Uterus (tissue), 4 donors: ENCODE measurements around the gene CDC42BPA. TPM values are rescaled to one million over a fixed set of nuclear protein-coding genes. Genes with fewer than 3 reads are reported as not detected.
"Not testable (repeated sequence)": the region's sequence is repeated elsewhere in the genome, so short reads cannot be mapped to it uniquely, and the experiment has no call there.

Experiments used
- DNase-seq, 2 donors: peaks; one replicate each; pipeline ENCODE4 v3.0.0-alpha.2; 2019 to 2020
- H3K27ac ChIP-seq, 2 donors: fragments of 200-600 bp; sonication (generic); 1 replicate in 1 of 2; 2 replicates in 1 of 2; pipeline ENCODE4 v1.5.1; 2016 to 2018
- H3K27me3 ChIP-seq, 2 donors: fragments of 200-600 bp; sonication (generic); one replicate each; pipeline ENCODE4 v1.5.1; 2018 to 2019; ENCODE audit warnings: control low read depth in 1 of 2
- H3K36me3 ChIP-seq, 2 donors: fragments of 200-600 bp; sonication (generic); one replicate each; pipeline ENCODE4 v1.5.1; 2019; ENCODE audit warnings: control low read depth in 1 of 2
- H3K4me1 ChIP-seq, 2 donors: fragments of 200-600 bp; sonication (generic); one replicate each; pipeline ENCODE4 v1.5.1; 2018 to 2019; ENCODE audit warnings: control low read depth in 1 of 2
- H3K4me3 ChIP-seq, 2 donors: fragments of 200-600 bp; sonication (generic); 1 replicate in 1 of 2; 2 replicates in 1 of 2; pipeline ENCODE4 v1.5.1; 2018 to 2019; ENCODE audit warnings: mild to moderate bottlenecking in 1 of 2
- H3K9me3 ChIP-seq, 2 donors: fragments of 200-600 bp; sonication (generic); one replicate each; pipeline ENCODE4 v1.5.1; 2019; ENCODE audit warnings: control low read depth in 1 of 2
- POLR2A ChIP-seq, 2 donors: fragments of 450-650 bp; IDR thresholded peaks; one replicate each; pipeline ENCODE4 v1.6.1; 2016; ENCODE audit warnings: antibody characterized with exemption in 2 of 2, mild to moderate bottlenecking in 1 of 2, moderate library complexity in 1 of 2
- intact Hi-C: fragments of 100-400 bp; cut with DNase I; formaldehyde crosslinking; loops from one replicate; pipeline ENCODE4 v1.15.1; 2023; ENCODE audit warnings: low total_unique reads
- total RNA-seq, 4 donors: library from RNA; depleted of rRNA in 3 of 4; stranded (reverse); fragments of >200 nt in 3 of 4; gene quantifications; one replicate each; pipeline versions ENCODE4 v1.1.0 to v1.2.4, GENCODE V29; 2014 to 2023
- TF ChIP-seq, protein P1 (sequence below), 4 experiments: fragments of 200-600 bp in 2 of 4; fragments of 450-650 bp in 2 of 4; sonication (generic) in 2 of 4; IDR thresholded peaks; one replicate each; pipeline ENCODE4 v1.5.1; 2016 to 2019; ENCODE audit warnings: antibody characterized with exemption in 4 of 4, mild to moderate bottlenecking in 2 of 4, moderate library complexity in 1 of 4
- donor health status: DM: yes; HTN: yes; CAD: no.

Gene CDC42BPA
- total RNA-seq, 4 donors from 2014 or later = 32.9 to 116 (median 55.2) TPM

- no peak overlapping the region for H3K4me3 ChIP-seq
- TF ChIP-seq, protein P1, sequence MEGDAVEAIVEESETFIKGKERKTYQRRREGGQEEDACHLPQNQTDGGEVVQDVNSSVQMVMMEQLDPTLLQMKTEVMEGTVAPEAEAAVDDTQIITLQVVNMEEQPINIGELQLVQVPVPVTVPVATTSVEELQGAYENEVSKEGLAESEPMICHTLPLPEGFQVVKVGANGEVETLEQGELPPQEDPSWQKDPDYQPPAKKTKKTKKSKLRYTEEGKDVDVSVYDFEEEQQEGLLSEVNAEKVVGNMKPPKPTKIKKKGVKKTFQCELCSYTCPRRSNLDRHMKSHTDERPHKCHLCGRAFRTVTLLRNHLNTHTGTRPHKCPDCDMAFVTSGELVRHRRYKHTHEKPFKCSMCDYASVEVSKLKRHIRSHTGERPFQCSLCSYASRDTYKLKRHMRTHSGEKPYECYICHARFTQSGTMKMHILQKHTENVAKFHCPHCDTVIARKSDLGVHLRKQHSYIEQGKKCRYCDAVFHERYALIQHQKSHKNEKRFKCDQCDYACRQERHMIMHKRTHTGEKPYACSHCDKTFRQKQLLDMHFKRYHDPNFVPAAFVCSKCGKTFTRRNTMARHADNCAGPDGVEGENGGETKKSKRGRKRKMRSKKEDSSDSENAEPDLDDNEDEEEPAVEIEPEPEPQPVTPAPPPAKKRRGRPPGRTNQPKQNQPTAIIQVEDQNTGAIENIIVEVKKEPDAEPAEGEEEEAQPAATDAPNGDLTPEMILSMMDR (IDR thresholded peaks at IDR 0.05) = no peak
- TF ChIP-seq POLR2A (IDR thresholded peaks at IDR 0.05) = no peak
- no peak overlapping the region for H3K27ac ChIP-seq
- no peaks in the 10 kb centered on the region for H3K36me3 ChIP-seq
- DNase-seq = no peak
- no peaks in the 10 kb centered on the region for H3K9me3 ChIP-seq
- no peaks in the 10 kb centered on the region for H3K27me3 ChIP-seq
- no peaks in the 10 kb centered on the region for H3K4me1 ChIP-seq
- intact Hi-C loops = no loop called here
Observed at GRCh38 chr1:227343206-227343605, 24.9 kb upstream of the CDC42BPA start.

GRCh38 chr1:227342075-227342829 lies 24.0 kb upstream of the CDC42BPA start:
- TF ChIP-seq, protein P1 (IDR thresholded peaks at IDR 0.05) = no peak
- TF ChIP-seq POLR2A (IDR thresholded peaks at IDR 0.05) = no peak
- intact Hi-C loops = no loop called here
- Histone ChIP-seq H3K4me1 (no peaks in the 10 kb centered on the region), H3K4me3 (no peak overlapping the region), H3K27me3 (no peaks in the 10 kb centered on the region), H3K36me3 (no peaks in the 10 kb centered on the region), H3K9me3 (no peaks in the 10 kb centered on the region), H3K27ac (no peak overlapping the region)
- no peak for DNase-seq

GRCh38 chr1:227336136-227336535 lies 17.8 kb upstream of the CDC42BPA start:
- H3K4me1 ChIP-seq, H3K4me3 ChIP-seq, H3K9me3 ChIP-seq, DNase-seq, H3K36me3 ChIP-seq, H3K27me3 ChIP-seq, intact Hi-C loops, H3K27ac ChIP-seq: not testable (repeated sequence)

DNA sequence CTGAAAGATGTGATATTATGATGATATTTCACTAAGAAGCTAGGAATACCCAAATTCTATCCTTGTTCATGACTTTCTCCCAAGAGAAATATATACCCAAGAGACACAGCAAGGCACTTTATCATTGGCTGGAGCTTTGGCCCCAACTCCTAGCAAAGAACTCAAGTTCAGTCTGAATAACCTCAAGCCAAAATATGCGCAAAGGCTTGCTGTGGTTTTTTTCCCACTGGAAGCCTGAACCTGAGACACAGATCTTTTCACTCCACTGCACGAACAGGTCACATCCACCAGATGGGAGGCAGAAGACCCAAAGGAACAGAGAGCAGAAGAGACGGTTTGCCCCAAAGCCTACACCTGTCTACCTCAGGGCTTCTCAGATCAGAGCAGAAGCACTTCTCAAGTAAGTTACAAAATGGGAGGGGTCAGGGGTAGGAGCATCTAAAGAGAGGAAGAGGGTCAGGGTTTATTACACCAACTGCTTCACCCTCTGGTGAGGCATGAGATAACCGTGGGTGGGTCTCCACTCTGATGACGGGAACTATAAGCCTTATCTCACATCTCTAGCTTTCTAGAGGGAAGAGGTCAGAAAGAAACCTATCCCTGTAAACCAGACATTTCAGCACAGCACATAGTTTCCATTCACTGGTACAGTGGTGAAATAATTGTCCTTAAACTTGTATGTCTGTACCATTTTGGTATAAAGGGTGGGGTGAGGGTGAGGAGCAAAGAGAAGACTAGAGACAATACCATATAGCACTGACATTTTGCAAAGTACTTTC lies 17.1 kb upstream of the CDC42BPA start:
- H3K4me1 ChIP-seq = no peaks in the 10 kb centered on the region
- no peaks in the 10 kb centered on the region for H3K27me3 ChIP-seq
- TF ChIP-seq, protein P1 (IDR thresholded peaks at IDR 0.05) = no peak
- no peak for TF ChIP-seq POLR2A (IDR thresholded peaks at IDR 0.05)
- no peak for DNase-seq
- no peaks in the 10 kb centered on the region for H3K36me3 ChIP-seq
- intact Hi-C loops = no loop called here
- no peaks in the 10 kb centered on the region for H3K9me3 ChIP-seq
- H3K27ac ChIP-seq = no peak overlapping the region
- H3K4me3 ChIP-seq = no peak overlapping the region

DNA sequence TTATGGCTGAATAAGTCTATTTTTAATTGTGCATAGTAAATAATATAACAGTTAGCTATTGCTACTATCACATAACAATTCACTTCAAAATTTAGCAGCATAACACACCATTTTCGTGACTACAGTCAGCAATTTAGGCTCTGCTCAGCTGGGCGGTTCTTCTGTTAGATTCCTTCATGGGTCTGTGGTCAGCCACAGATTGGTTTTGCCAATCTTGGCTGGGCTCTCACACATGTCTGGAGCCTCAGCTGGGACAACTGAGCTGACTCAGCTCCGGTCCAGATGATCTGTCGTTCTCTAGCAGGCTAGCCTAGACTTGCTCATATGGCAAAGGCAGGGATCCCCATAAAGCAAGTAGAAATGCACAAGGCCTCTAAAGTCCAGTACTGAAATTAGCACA lies 15.1 kb upstream of the CDC42BPA start:
- DNase-seq = no peak
- H3K4me1 ChIP-seq = no peaks in the 10 kb centered on the region
- H3K4me3 ChIP-seq = no peak overlapping the region
- H3K9me3 ChIP-seq = no peaks in the 10 kb centered on the region
- H3K36me3 ChIP-seq = no peaks in the 10 kb centered on the region
- intact Hi-C loops = no loop called here
- H3K27ac ChIP-seq = no peak overlapping the region
- TF ChIP-seq POLR2A (IDR thresholded peaks at IDR 0.05) = no peak
- TF ChIP-seq, protein P1 (IDR thresholded peaks at IDR 0.05) = no peak
- H3K27me3 ChIP-seq = no peaks in the 10 kb centered on the region
